ENCODE data around the gene OSBPL5. TPM values are rescaled to one million over a fixed set of nuclear protein-coding genes. Genes with fewer than 3 reads are reported as not detected.

The OSBPL5 gene
- total RNA-seq, 1 donor = 49.7 TPM

- no peak for TF ChIP-seq CTCF (IDR thresholded peaks at IDR 0.05; ENCODE audit: insufficient read depth, low read depth, low read length)
- no peak for DNase-seq (ENCODE audit: low read depth)
- no peak overlapping the region for H3K4me3 ChIP-seq (ENCODE audit: low read depth, low read length)
Observed at GRCh38 chr11:3139481-3140290, 25.4 kb downstream of the OSBPL5 start.

GRCh38 chr11:3139086-3139440 lies 26.0 kb downstream of the OSBPL5 start:
- no peak overlapping the region for H3K4me3 ChIP-seq (ENCODE audit: low read depth, low read length)
- no peak for DNase-seq (ENCODE audit: low read depth)
- no peak for TF ChIP-seq CTCF (IDR thresholded peaks at IDR 0.05; ENCODE audit: insufficient read depth, low read depth, low read length)

GRCh38 chr11:3138178-3139085 lies 26.7 kb downstream of the OSBPL5 start:
- no peak for TF ChIP-seq CTCF (IDR thresholded peaks at IDR 0.05; ENCODE audit: insufficient read depth, low read depth, low read length)
- no peak overlapping the region for H3K4me3 ChIP-seq (ENCODE audit: low read depth, low read length)
- no peak for DNase-seq (ENCODE audit: low read depth)

- H3K4me3 ChIP-seq (ENCODE audit: low read depth, low read length) = no peak overlapping the region
- DNase-seq (ENCODE audit: low read depth) = no peak
- no peak for TF ChIP-seq CTCF (IDR thresholded peaks at IDR 0.05; ENCODE audit: insufficient read depth, low read depth, low read length)
Observed at GRCh38 chr11:3137486-3138177, 27.5 kb downstream of the OSBPL5 start.

GRCh38 chr11:3136546-3137455 lies 28.3 kb downstream of the OSBPL5 start:
- DNase-seq (ENCODE audit: low read depth) = no peak
- no peak overlapping the region for H3K4me3 ChIP-seq (ENCODE audit: low read depth, low read length)
- TF ChIP-seq CTCF (IDR thresholded peaks at IDR 0.05; ENCODE audit: insufficient read depth, low read depth, low read length) = no peak

Data from fibroblast of villous mesenchyme (primary cell).